HEK293 (cell line): ENCODE measurements around the gene CSN1S1.

Experiments
- CTCF ChIA-PET: fragments of 350-600 bp; formaldehyde crosslinking; extraction: SDS; loops from one replicate; lab custom pipeline; 2021; ENCODE audit warnings: antibody characterized with exemption; lab: Yijun Ruan, JAX
- POLR2A ChIA-PET: fragments of 300-600 bp; formaldehyde crosslinking; extraction: SDS; loops from one replicate; lab custom pipeline; 2020; ENCODE audit warnings: antibody characterized with exemption, inconsistent platforms; lab: Yijun Ruan, JAX
- H3K27ac ChIP-seq: fragments of 200-500 bp; sonication (Bioruptor generic); 2 replicates; pipeline ENCODE4 v1.5.1; 2014; ENCODE audit warnings: low read depth, low read length, control low read depth, inconsistent platforms; ENCODE audit errors: extremely low read depth
- H3K36me3 ChIP-seq, 2 experiments: fragments of 200-500 bp in 1 of 2; sonication (Bioruptor generic) in 1 of 2; 1 replicate in 1 of 2; 2 replicates in 1 of 2; pipeline ENCODE4 v1.5.1; 2014 to 2017; ENCODE audit warnings: inconsistent platforms in 2 of 2, low read length in 2 of 2; ENCODE audit not compliant: control insufficient read depth in 2 of 2, insufficient read depth in 1 of 2
- H3K4me1 ChIP-seq: fragments of 200-500 bp; sonication (Bioruptor generic); 2 replicates; pipeline ENCODE4 v1.5.1; 2014; ENCODE audit warnings: mild to moderate bottlenecking, low read length, inconsistent platforms; ENCODE audit not compliant: control insufficient read depth, insufficient read depth
- H3K4me3 ChIP-seq: 2 replicates; pipeline ENCODE4 v1.5.1; 2011; ENCODE audit warnings: low read depth, mild to moderate bottlenecking, control low read depth, low read length, moderate library complexity
- H3K9me3 ChIP-seq: fragments of 200-500 bp; sonication (Bioruptor generic); 2 replicates; pipeline ENCODE4 v1.5.1; 2014; ENCODE audit warnings: low read depth, low read length, inconsistent platforms; ENCODE audit not compliant: control insufficient read depth, insufficient read depth
- BCL11A ChIP-seq: fragments of 450-650 bp; formaldehyde crosslinking; IDR thresholded peaks from 2 replicates; pipeline ENCODE4 v1.5.1; 2016; ENCODE audit warnings: low read depth, missing biosample characterization, missing genetic modification characterization
- ELK4 ChIP-seq: IDR thresholded peaks from 2 replicates; pipeline ENCODE4 v1.6.1; 2011; ENCODE audit warnings: mild to moderate bottlenecking, low read depth, low read length, borderline replicate concordance
- KLF9 ChIP-seq: fragments of 450-650 bp; formaldehyde crosslinking; IDR thresholded peaks from 2 replicates; pipeline ENCODE4 v1.5.1; 2016; ENCODE audit warnings: missing biosample characterization, missing genetic modification characterization, low read depth
- ZNF10 ChIP-seq: fragments of 450-650 bp; formaldehyde crosslinking; IDR thresholded peaks from 2 replicates; pipeline ENCODE4 v1.5.1; 2017; ENCODE audit warnings: missing biosample characterization, missing genetic modification characterization
- ZNF169 ChIP-seq: fragments of 450-650 bp; formaldehyde crosslinking; IDR thresholded peaks from 2 replicates; pipeline ENCODE4 v1.5.1; 2016; ENCODE audit warnings: missing biosample characterization, missing genetic modification characterization
- ZNF184 ChIP-seq: fragments of 450-650 bp; IDR thresholded peaks from 2 replicates; pipeline ENCODE4 v1.5.1; 2018; ENCODE audit warnings: missing biosample characterization, mild to moderate bottlenecking, missing genetic modification characterization
- ZNF214 ChIP-seq: fragments of 450-650 bp; formaldehyde crosslinking; IDR thresholded peaks from 2 replicates; pipeline ENCODE4 v1.5.1; 2017; ENCODE audit warnings: missing biosample characterization, mild to moderate bottlenecking, missing genetic modification characterization, borderline replicate concordance
- ZNF48 ChIP-seq: fragments of 450-650 bp; formaldehyde crosslinking; IDR thresholded peaks from 2 replicates; pipeline ENCODE4 v1.5.1; 2016; ENCODE audit warnings: missing biosample characterization, missing genetic modification characterization
- ZNF501 ChIP-seq: fragments of 450-650 bp; formaldehyde crosslinking; IDR thresholded peaks from 2 replicates; pipeline ENCODE4 v1.5.1; 2016; ENCODE audit warnings: missing biosample characterization, missing genetic modification characterization
- ZNF626 ChIP-seq: fragments of 450-650 bp; sonication (Bioruptor Pico); formaldehyde crosslinking; IDR thresholded peaks from 2 replicates; pipeline ENCODE4 v1.5.1; 2018; ENCODE audit warnings: missing biosample characterization, missing genetic modification characterization, inconsistent platforms
- ZNF658 ChIP-seq: fragments of 450-650 bp; formaldehyde crosslinking; IDR thresholded peaks from 2 replicates; pipeline ENCODE4; 2016; ENCODE audit warnings: missing biosample characterization, missing genetic modification characterization
- ZNF664 ChIP-seq: fragments of 450-650 bp; formaldehyde crosslinking; IDR thresholded peaks from 2 replicates; pipeline ENCODE4 v1.5.1; 2016; ENCODE audit warnings: missing biosample characterization, missing genetic modification characterization
- ZNF670 ChIP-seq: fragments of 450-650 bp; formaldehyde crosslinking; IDR thresholded peaks from 2 replicates; pipeline ENCODE4 v1.5.1; 2016; ENCODE audit warnings: missing biosample characterization, missing genetic modification characterization, low read depth
- ZNF747 ChIP-seq: fragments of 450-650 bp; formaldehyde crosslinking; IDR thresholded peaks from 2 replicates; pipeline ENCODE4 v1.5.1; 2016; ENCODE audit warnings: missing biosample characterization, missing genetic modification characterization
- ZNF776 ChIP-seq: fragments of 450-650 bp; formaldehyde crosslinking; IDR thresholded peaks from 2 replicates; pipeline ENCODE4 v1.5.0; 2017; ENCODE audit warnings: missing biosample characterization, missing genetic modification characterization, borderline replicate concordance
- ZSCAN23 ChIP-seq: fragments of 450-650 bp; formaldehyde crosslinking; IDR thresholded peaks from 2 replicates; pipeline ENCODE4 v1.5.1; 2016; ENCODE audit warnings: missing biosample characterization, missing genetic modification characterization
- ZXDB ChIP-seq: fragments of 450-650 bp; formaldehyde crosslinking; IDR thresholded peaks from 2 replicates; pipeline ENCODE4 v1.5.1; 2016; ENCODE audit warnings: missing biosample characterization, missing genetic modification characterization
- TF ChIP-seq, protein P1 (sequence below): fragments of 450-650 bp; formaldehyde crosslinking; IDR thresholded peaks from 2 replicates; pipeline ENCODE4 v1.5.1; 2017; ENCODE audit warnings: missing biosample characterization, missing genetic modification characterization
- TF ChIP-seq, protein P2 (sequence below): fragments of 450-650 bp; formaldehyde crosslinking; conservative IDR thresholded peaks from 2 replicates; pipeline ENCODE4 v1.5.1; 2016; ENCODE audit warnings: low read depth, missing biosample characterization, missing genetic modification characterization
- TF ChIP-seq, protein P3 (sequence below): fragments of 450-650 bp; formaldehyde crosslinking; IDR thresholded peaks from 2 replicates; pipeline ENCODE4 v1.5.1; 2016; ENCODE audit warnings: missing biosample characterization, missing genetic modification characterization
- TF ChIP-seq, protein P4 (sequence below): fragments of 450-650 bp; formaldehyde crosslinking; IDR thresholded peaks from 2 replicates; pipeline ENCODE4 v1.5.1; 2016; ENCODE audit warnings: missing biosample characterization, missing genetic modification characterization

The CSN1S1 gene

GRCh38 chr4:69965628-69966027, 34.8 kb downstream of the CSN1S1 start, which contains the start of gene CSN2:
Gene CSN2 (minus strand): TSS chr4:69965728. CDS start chr4:69960995, 4,733 bp downstream.
- TF ChIP-seq ZNF626 (tag by site-specific recombination) (no peak), ZNF747 (tag by site-specific recombination) (no peak), ZXDB (no peak), ELK4 (no peak), ZNF664 (tag by site-specific recombination) (no peak), ZNF48 (tag by site-specific recombination) (no peak)
- TF ChIP-seq, protein P1, sequence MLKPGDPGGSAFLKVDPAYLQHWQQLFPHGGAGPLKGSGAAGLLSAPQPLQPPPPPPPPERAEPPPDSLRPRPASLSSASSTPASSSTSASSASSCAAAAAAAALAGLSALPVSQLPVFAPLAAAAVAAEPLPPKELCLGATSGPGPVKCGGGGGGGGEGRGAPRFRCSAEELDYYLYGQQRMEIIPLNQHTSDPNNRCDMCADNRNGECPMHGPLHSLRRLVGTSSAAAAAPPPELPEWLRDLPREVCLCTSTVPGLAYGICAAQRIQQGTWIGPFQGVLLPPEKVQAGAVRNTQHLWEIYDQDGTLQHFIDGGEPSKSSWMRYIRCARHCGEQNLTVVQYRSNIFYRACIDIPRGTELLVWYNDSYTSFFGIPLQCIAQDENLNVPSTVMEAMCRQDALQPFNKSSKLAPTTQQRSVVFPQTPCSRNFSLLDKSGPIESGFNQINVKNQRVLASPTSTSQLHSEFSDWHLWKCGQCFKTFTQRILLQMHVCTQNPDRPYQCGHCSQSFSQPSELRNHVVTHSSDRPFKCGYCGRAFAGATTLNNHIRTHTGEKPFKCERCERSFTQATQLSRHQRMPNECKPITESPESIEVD: no peak
- TF ChIP-seq, protein P2, sequence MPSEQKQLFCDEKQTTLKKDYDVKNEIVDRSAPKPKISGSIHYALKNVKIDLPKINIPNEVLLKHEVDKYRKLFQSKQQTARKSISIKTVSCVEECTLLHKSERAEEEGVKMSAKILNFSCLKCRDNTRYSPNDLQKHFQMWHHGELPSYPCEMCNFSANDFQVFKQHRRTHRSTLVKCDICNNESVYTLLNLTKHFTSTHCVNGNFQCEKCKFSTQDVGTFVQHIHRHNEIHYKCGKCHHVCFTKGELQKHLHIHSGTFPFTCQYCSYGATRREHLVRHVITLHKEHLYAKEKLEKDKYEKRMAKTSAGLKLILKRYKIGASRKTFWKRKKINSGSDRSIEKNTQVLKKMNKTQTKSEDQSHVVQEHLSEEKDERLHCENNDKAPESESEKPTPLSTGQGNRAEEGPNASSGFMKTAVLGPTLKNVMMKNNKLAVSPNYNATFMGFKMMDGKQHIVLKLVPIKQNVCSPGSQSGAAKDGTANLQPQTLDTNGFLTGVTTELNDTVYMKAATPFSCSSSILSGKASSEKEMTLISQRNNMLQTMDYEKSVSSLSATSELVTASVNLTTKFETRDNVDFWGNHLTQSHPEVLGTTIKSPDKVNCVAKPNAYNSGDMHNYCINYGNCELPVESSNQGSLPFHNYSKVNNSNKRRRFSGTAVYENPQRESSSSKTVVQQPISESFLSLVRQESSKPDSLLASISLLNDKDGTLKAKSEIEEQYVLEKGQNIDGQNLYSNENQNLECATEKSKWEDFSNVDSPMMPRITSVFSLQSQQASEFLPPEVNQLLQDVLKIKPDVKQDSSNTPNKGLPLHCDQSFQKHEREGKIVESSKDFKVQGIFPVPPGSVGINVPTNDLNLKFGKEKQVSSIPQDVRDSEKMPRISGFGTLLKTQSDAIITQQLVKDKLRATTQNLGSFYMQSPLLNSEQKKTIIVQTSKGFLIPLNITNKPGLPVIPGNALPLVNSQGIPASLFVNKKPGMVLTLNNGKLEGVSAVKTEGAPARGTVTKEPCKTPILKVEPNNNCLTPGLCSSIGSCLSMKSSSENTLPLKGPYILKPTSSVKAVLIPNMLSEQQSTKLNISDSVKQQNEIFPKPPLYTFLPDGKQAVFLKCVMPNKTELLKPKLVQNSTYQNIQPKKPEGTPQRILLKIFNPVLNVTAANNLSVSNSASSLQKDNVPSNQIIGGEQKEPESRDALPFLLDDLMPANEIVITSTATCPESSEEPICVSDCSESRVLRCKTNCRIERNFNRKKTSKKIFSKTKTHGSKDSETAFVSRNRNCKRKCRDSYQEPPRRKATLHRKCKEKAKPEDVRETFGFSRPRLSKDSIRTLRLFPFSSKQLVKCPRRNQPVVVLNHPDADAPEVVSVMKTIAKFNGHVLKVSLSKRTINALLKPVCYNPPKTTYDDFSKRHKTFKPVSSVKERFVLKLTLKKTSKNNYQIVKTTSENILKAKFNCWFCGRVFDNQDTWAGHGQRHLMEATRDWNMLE: no peak
- TF ChIP-seq, protein P3, sequence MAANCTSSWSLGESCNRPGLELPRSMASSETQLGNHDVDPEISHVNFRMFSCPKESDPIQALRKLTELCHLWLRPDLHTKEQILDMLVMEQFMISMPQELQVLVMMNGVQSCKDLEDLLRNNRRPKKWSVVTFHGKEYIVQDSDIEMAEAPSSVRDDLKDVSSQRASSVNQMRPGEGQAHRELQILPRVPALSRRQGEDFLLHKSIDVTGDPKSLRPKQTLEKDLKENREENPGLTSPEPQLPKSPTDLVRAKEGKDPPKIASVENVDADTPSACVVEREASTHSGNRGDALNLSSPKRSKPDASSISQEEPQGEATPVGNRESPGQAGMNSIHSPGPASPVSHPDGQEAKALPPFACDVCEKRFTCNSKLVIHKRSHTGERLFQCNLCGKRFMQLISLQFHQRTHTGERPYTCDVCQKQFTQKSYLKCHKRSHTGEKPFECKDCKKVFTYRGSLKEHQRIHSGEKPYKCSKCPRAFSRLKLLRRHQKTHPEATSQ: no peak
- ChIA-PET POLR2A (no interaction called here), CTCF (no interaction called here)
- Histone ChIP-seq H3K27ac (no peak within 1 kb of the TSS), H3K4me3 (no peak within 1 kb of the TSS), H3K9me3 (no peaks in the 10 kb centered on the region), H3K36me3 (no peaks in the 10 kb centered on the region), H3K4me1 (no peaks in the 10 kb centered on the region)

GRCh38 chr4:69970071-69970470, 39.2 kb downstream of the CSN1S1 start:
- no peak overlapping the region for H3K4me3 ChIP-seq
- ChIA-PET CTCF (no interaction called here), POLR2A (no interaction called here)
- H3K27ac ChIP-seq: no peak overlapping the region
- no peaks in the 10 kb centered on the region for H3K4me1 ChIP-seq
- no peaks in the 10 kb centered on the region for H3K36me3 ChIP-seq
- no peaks in the 10 kb centered on the region for H3K9me3 ChIP-seq
- TF ChIP-seq, protein P4, sequence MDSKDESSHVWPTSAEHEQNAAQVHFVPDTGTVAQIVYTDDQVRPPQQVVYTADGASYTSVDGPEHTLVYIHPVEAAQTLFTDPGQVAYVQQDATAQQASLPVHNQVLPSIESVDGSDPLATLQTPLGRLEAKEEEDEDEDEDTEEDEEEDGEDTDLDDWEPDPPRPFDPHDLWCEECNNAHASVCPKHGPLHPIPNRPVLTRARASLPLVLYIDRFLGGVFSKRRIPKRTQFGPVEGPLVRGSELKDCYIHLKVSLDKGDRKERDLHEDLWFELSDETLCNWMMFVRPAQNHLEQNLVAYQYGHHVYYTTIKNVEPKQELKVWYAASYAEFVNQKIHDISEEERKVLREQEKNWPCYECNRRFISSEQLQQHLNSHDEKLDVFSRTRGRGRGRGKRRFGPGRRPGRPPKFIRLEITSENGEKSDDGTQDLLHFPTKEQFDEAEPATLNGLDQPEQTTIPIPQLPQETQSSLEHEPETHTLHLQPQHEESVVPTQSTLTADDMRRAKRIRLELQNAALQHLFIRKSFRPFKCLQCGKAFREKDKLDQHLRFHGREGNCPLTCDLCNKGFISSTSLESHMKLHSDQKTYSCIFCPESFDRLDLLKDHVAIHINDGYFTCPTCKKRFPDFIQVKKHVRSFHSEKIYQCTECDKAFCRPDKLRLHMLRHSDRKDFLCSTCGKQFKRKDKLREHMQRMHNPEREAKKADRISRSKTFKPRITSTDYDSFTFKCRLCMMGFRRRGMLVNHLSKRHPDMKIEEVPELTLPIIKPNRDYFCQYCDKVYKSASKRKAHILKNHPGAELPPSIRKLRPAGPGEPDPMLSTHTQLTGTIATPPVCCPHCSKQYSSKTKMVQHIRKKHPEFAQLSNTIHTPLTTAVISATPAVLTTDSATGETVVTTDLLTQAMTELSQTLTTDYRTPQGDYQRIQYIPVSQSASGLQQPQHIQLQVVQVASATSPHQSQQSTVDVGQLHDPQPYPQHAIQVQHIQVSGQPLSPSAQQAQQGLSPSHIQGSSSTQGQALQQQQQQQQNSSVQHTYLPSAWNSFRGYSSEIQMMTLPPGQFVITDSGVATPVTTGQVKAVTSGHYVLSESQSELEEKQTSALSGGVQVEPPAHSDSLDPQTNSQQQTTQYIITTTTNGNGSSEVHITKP (tag by site-specific recombination): no peak
- TF ChIP-seq ZNF10 (tag by site-specific recombination) (no peak), ZNF776 (tag by site-specific recombination) (no peak), ZSCAN23 (tag by site-specific recombination) (no peak), ZNF184 (no peak), ZNF169 (tag by site-specific recombination) (no peak), ZNF214 (tag by site-specific recombination) (no peak), ZNF670 (no peak), KLF9 (no peak), ZNF658 (tag by site-specific recombination) (no peak), ZNF501 (no peak), BCL11A (tag by site-specific recombination) (no peak)
- TF ChIP-seq, protein P1: no peak
